K562 (cell line): ENCODE results near the gene ZNF222. TPM values are rescaled to one million over a fixed set of nuclear protein-coding genes. Genes with fewer than 3 reads are reported as not detected.

Source experiments
- ELF1 ChIP-seq: fragments of 200-800 bp; sonication (Bioruptor generic); IDR thresholded peaks from 2 replicates; pipeline ENCODE4 v1.6.1; 2016; ENCODE audit warnings: missing genetic modification characterization, missing compliant biosample characterization
- FOSL1 ChIP-seq: fragments of 200-800 bp; sonication (Bioruptor generic); conservative IDR thresholded peaks from 2 replicates; pipeline ENCODE4 v1.6.1; 2016; ENCODE audit warnings: missing genetic modification characterization, missing compliant biosample characterization
- MLLT1 ChIP-seq, 2 experiments: fragments of 450-650 bp; IDR thresholded peaks; 2 replicates each; pipeline ENCODE4 v1.6.1; 2016
- SIN3A ChIP-seq, 2 experiments: fragments of 150-350 bp in 1 of 2; IDR thresholded peaks; 2 replicates each; pipeline ENCODE4 v1.6.1; 2011 to 2016; ENCODE audit warnings: borderline replicate concordance in 2 of 2, low read depth in 2 of 2, low read length in 2 of 2, mild to moderate bottlenecking in 2 of 2, moderate library complexity in 2 of 2; ENCODE audit not compliant: control insufficient read depth in 1 of 2
- SMAD1 ChIP-seq: fragments of 150-350 bp; IDR thresholded peaks from 2 replicates; pipeline ENCODE4 v1.6.1; 2014; ENCODE audit warnings: low read length, low read depth; ENCODE audit not compliant: partially characterized antibody
- SPI1 ChIP-seq: IDR thresholded peaks from 2 replicates; pipeline ENCODE4 v1.6.1; 2011; ENCODE audit warnings: low read depth, low read length, control low read depth, borderline replicate concordance
- STAT5A ChIP-seq: IDR thresholded peaks from 2 replicates; pipeline ENCODE4 v1.6.1; 2012; ENCODE audit warnings: low read length, inconsistent platforms, borderline replicate concordance
- TAF1 ChIP-seq: IDR thresholded peaks from 2 replicates; pipeline ENCODE4 v1.6.1; 2011; ENCODE audit warnings: mild to moderate bottlenecking, low read length, moderate library complexity; ENCODE audit not compliant: insufficient read depth, control insufficient read depth, severe bottlenecking; ENCODE audit errors: extremely low read depth
- TBL1XR1 ChIP-seq, 2 experiments: IDR thresholded peaks; 2 replicates each; pipeline ENCODE4 v1.6.1; 2012; ENCODE audit warnings: improper control_type of control experiment in 2 of 2, low read length in 2 of 2, mild to moderate bottlenecking in 1 of 2
- TFE3 ChIP-seq: fragments of 450-650 bp; formaldehyde crosslinking; IDR thresholded peaks from 2 replicates; pipeline ENCODE4 v1.4.0; 2020; ENCODE audit warnings: mild to moderate bottlenecking, mixed read lengths
- ZHX1 ChIP-seq: fragments of 150-350 bp; conservative IDR thresholded peaks from 2 replicates; pipeline ENCODE4 v1.6.1; 2014; ENCODE audit warnings: low read length
- ZNF395 ChIP-seq: fragments of 200-800 bp; sonication (Bioruptor generic); IDR thresholded peaks from 2 replicates; pipeline ENCODE4 v1.6.1; 2017; ENCODE audit warnings: missing genetic modification characterization, missing compliant biosample characterization
- ZNF655 ChIP-seq: fragments of 250-450 bp; sonication (Bioruptor Pico); IDR thresholded peaks from 2 replicates; pipeline ENCODE4 v1.5.0; 2021
- ZNF740 ChIP-seq, 3 experiments: fragments of 200-800 bp in 1 of 3; sonication (Bioruptor generic) in 1 of 3; sonication (generic) in 1 of 3; formaldehyde crosslinking in 1 of 3; IDR thresholded peaks; 2 replicates each; pipeline versions ENCODE4 v1.6.1 to v1.8.0; 2016 to 2022; ENCODE audit warnings: mild to moderate bottlenecking in 2 of 3, missing compliant biosample characterization in 2 of 3, missing genetic modification characterization in 2 of 3, missing genetic modification reagents in 1 of 3
- polyA plus RNA-seq, 8 experiments: library from polyadenylated mRNA; depleted of rRNA in 4 of 8; stranded (reverse) in 5 of 8; unstranded in 3 of 8; fragments of >200 nt; fragmentation: Nextera tagmentation in 2 of 8; fragmentation: Illumina TruSeq in 1 of 8; extraction: Ambion mirVana in 2 of 8; extraction: Trizol in 1 of 8; gene quantifications; 2 replicates each; pipeline versions ENCODE4 v1.2.1 to v1.2.3, GENCODE V29; 2011 to 2014; ENCODE audit warnings: inconsistent platforms in 1 of 8, missing spikeins in 1 of 8
- total RNA-seq, 7 experiments: library from RNA; depleted of rRNA in 6 of 7; stranded (reverse); fragments of >200 nt in 6 of 7; fragmentation: Illumina TruSeq in 2 of 7; extraction: Trizol in 2 of 7; gene quantifications; 2 replicates each; pipeline versions ENCODE4 v1.2.1 to v1.2.3, GENCODE V29; 2011 to 2021; ENCODE audit warnings: low replicate concordance in 1 of 7

Gene ZNF222
- total and polyA plus RNA-seq, 9 of the 15 experiments (the other 6 are each of a cell fraction or from before 2014, with no cell fraction given): 2.3 to 4.5 (median 3.0) TPM

- TF ChIP-seq ZHX1 (no peak), ZNF740 (CRISPR knock-in tag; IDR thresholded peaks at IDR 0.05) (no peak), ZNF740 (tag; IDR thresholded peaks at IDR 0.05) (peak in 1 of 2 experiments; percentile 38; a peak in 2 of 4 replicates), TBL1XR1 (IDR thresholded peaks at IDR 0.05; ENCODE audit: low read length in 2 of 2) (0 out of 4 replicates have a peak, but pooled peaks have one; percentile 14 to 25), SIN3A (IDR thresholded peaks at IDR 0.05; ENCODE audit: borderline replicate concordance in 2 of 2, control insufficient read depth in 1 of 2, low read depth in 2 of 2, low read length in 2 of 2) (no peak), TFE3 (CRISPR knock-in tag) (no peak), TAF1 (peak; percentile 34), SMAD1 (no peak), ZNF395 (CRISPR knock-in tag) (peak; percentile 65; the same call in 1 of the 2 replicates), STAT5A (no peak), SPI1 (peak; percentile 56; the same call in 1 of the 2 replicates), ELF1 (peak; percentile 95), MLLT1 (IDR thresholded peaks at IDR 0.05) (0 out of 4 replicates have a peak, but pooled peaks of 1 of the 2 experiments have one; percentile 23), FOSL1 (peak; percentile 47; the same call in 1 of the 2 replicates), ZNF655 (no peak)
These were observed 22.4 kb upstream of the ZNF222 start, which contains the start of gene ZNF230 (continued) for GRCh38 chr19:44002566-44003460.
